ENCODE results near the gene SURF4. TPM values are rescaled to one million over a fixed set of nuclear protein-coding genes. Genes with fewer than 3 reads are reported as not detected.

Gene SURF4
- polyA plus RNA-seq, 2 of the 4 experiments (the other 2 are of a cell fraction), result 159 to 169 TPM

DNA sequence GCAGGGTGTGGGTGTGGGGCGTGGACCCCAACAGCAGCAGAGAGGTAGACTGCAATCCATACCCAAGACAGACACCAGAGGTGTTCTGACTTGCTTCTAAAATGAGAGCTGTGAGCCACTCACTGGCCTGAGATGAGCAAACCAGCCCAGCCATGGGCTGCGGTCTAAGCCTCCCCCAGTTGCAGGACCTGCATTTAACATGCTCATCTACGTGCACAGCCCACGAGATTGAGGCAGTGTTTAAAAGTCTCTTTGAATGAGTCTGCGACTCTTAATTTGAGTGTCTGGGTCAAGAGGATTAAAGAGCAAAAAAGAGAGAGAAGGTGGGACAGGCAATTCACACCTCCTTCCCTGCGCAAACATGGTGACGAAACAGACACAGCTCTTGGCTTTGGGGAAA is 5.9 kb downstream of the SURF4 start:
- ChIA-PET POLR2A (no interaction called here), CTCF (interaction anchor here (5.6 kb wide), 1 partner anchor 10 kb away, joined by 27 read pairs; no protein-coding TSS in a partner anchor)
- no peak overlapping the region for H3K4me2 ChIP-seq
- DNase-seq (ENCODE audit: low read depth in 1 of 2, low spot score in 1 of 2), result no peak
- H3K4me1 ChIP-seq, result peaks cover 17% of the 10 kb centered on the region; the same call in 1 of the 3 replicates
- H3K9me3 ChIP-seq, result no peaks in the 10 kb centered on the region
- ATAC-seq, result no peak
- no peak overlapping the region for H3K4me3 ChIP-seq
- H3K27ac ChIP-seq, result no peak overlapping the region
- 89% methylated on average over 7 of the region's 7 CpGs for WGBS (ENCODE audit: missing lambda C conversion rate)
- no peak for FAIRE-seq
- TF ChIP-seq SREBF2 (IDR thresholded peaks at IDR 0.05), result no peak
- no peak for TF ChIP-seq HDAC2 (IDR thresholded peaks at IDR 0.05)
- no peak for TF ChIP-seq GATA3 (IDR thresholded peaks at IDR 0.05; ENCODE audit: borderline replicate concordance)
- no peak for TF ChIP-seq EHMT2 (IDR thresholded peaks at IDR 0.05; ENCODE audit: low read depth)
- no peak for TF ChIP-seq HEYL (CRISPR knock-in tag; IDR thresholded peaks at IDR 0.05)

DNA sequence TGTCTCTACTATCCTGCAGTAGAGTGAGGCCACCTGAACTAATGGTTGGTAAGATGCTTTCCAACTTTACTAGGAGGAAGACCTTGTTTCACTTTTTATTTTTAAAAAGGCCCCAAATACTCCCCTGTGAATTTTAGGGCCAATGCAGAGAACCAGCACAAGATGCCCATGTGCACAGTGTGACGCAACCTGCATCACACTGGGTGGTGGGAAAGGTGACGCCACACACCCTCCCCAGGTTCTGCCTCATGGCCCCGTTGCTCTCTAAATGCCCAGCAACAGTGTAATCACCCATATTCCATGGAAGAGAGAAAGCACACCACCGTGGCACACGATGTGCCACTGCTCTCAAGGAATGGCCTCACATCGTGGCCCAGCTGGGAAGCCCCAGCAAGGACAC is 6.4 kb downstream of the SURF4 start:
- 91% methylated on average over 6 of the region's 6 CpGs for WGBS (ENCODE audit: missing lambda C conversion rate)
- Histone ChIP-seq H3K27ac (no peak overlapping the region), H3K4me2 (no peak overlapping the region), H3K4me3 (no peak overlapping the region), H3K4me1 (peaks cover 17% of the 10 kb centered on the region; the same call in 1 of the 3 replicates), H3K9me3 (no peaks in the 10 kb centered on the region)
- ChIA-PET CTCF (interaction anchor here (5.6 kb wide), 1 partner anchor 10 kb away, joined by 27 read pairs; no protein-coding TSS in a partner anchor), POLR2A (no interaction called here)
- TF ChIP-seq CBX8 (IDR thresholded peaks at IDR 0.05), result no peak
- TF ChIP-seq MAFK (IDR thresholded peaks at IDR 0.05; ENCODE audit: partially characterized antibody), result no peak
- TF ChIP-seq EP300 (IDR thresholded peaks at IDR 0.05), result no peak
- no peak for TF ChIP-seq SMC3 (IDR thresholded peaks at IDR 0.05)
- no peak for TF ChIP-seq TFCP2L1 (CRISPR knock-in tag; IDR thresholded peaks at IDR 0.05)
- no peak for TF ChIP-seq CBX2 (IDR thresholded peaks at IDR 0.05; ENCODE audit: borderline replicate concordance, low read depth)
- TF ChIP-seq, protein P1, sequence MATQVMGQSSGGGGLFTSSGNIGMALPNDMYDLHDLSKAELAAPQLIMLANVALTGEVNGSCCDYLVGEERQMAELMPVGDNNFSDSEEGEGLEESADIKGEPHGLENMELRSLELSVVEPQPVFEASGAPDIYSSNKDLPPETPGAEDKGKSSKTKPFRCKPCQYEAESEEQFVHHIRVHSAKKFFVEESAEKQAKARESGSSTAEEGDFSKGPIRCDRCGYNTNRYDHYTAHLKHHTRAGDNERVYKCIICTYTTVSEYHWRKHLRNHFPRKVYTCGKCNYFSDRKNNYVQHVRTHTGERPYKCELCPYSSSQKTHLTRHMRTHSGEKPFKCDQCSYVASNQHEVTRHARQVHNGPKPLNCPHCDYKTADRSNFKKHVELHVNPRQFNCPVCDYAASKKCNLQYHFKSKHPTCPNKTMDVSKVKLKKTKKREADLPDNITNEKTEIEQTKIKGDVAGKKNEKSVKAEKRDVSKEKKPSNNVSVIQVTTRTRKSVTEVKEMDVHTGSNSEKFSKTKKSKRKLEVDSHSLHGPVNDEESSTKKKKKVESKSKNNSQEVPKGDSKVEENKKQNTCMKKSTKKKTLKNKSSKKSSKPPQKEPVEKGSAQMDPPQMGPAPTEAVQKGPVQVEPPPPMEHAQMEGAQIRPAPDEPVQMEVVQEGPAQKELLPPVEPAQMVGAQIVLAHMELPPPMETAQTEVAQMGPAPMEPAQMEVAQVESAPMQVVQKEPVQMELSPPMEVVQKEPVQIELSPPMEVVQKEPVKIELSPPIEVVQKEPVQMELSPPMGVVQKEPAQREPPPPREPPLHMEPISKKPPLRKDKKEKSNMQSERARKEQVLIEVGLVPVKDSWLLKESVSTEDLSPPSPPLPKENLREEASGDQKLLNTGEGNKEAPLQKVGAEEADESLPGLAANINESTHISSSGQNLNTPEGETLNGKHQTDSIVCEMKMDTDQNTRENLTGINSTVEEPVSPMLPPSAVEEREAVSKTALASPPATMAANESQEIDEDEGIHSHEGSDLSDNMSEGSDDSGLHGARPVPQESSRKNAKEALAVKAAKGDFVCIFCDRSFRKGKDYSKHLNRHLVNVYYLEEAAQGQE (IDR thresholded peaks at IDR 0.05), result no peak
- TF ChIP-seq FOXS1 (CRISPR knock-in tag; IDR thresholded peaks at IDR 0.05), result no peak
- TF ChIP-seq HOXA7 (CRISPR knock-in tag; IDR thresholded peaks at IDR 0.05), result no peak
- TF ChIP-seq MAZ (IDR thresholded peaks at IDR 0.05; ENCODE audit: borderline replicate concordance, low read depth, low read length), result no peak
- no peak for TF ChIP-seq TP53 (CRISPR knock-in tag; IDR thresholded peaks at IDR 0.05)
- TF ChIP-seq, protein P2, sequence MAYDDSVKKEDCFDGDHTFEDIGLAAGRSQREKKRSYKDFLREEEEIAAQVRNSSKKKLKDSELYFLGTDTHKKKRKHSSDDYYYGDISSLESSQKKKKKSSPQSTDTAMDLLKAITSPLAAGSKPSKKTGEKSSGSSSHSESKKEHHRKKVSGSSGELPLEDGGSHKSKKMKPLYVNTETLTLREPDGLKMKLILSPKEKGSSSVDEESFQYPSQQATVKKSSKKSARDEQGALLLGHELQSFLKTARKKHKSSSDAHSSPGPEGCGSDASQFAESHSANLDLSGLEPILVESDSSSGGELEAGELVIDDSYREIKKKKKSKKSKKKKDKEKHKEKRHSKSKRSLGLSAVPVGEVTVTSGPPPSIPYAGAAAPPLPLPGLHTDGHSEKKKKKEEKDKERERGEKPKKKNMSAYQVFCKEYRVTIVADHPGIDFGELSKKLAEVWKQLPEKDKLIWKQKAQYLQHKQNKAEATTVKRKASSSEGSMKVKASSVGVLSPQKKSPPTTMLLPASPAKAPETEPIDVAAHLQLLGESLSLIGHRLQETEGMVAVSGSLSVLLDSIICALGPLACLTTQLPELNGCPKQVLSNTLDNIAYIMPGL (CRISPR knock-in tag; IDR thresholded peaks at IDR 0.05; ENCODE audit: borderline replicate concordance), result no peak
- FAIRE-seq (no peak), ATAC-seq (no peak), DNase-seq (ENCODE audit: low read depth in 1 of 2, low spot score in 1 of 2) (no peak)

DNA sequence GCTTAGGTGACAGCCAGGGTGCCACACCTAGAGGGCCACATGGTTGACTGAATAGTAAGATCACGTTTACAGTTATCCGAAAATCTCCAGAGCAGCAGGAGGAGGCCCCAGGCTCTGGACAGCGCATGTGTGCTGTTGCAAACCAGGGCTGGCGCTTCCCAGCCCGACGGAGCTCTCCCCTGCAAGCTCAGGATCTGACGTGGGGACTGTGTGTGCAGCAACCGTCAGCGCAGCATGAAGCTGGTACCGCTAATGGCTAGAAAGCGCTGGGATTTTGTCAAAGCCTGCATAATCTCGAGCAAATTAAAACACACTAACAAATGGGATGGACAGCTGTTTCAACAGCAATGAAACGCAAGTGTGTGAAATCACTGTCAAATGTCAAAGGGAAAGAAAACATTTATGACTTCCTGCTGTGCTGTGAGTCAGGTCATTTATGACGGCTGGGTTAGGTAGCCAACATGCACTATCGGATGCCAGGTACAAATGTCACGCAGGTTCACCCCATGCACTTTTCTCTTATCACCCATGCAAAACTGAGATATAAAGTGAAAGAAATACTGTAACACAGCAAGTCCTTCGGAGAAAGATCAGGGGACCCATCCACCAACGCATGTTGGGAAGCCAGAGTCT is 7.5 kb downstream of the SURF4 start:
- Histone ChIP-seq H3K4me3 (no peak overlapping the region), H3K9me3 (no peaks in the 10 kb centered on the region), H3K27ac (no peak overlapping the region), H3K4me1 (peaks cover 10% of the 10 kb centered on the region; the same call in 1 of the 3 replicates), H3K4me2 (no peak overlapping the region)
- 94% methylated on average over 18 of the region's 18 CpGs for whole genome bisulfite sequencing (ENCODE audit: missing lambda C conversion rate)
- DNase-seq (ENCODE audit: low read depth in 1 of 2, low spot score in 1 of 2), result no peak
- ChIA-PET CTCF (interaction anchor here (0.6 to 5.6 kb wide), 4 partner anchors 9 to 27 kb away, joined by 3 to 27 read pairs (median 10); no protein-coding TSS in a partner anchor), POLR2A (no interaction called here)
- no peak for FAIRE-seq
- no peak for ATAC-seq
- TF ChIP-seq EHMT2 (IDR thresholded peaks at IDR 0.05; ENCODE audit: low read depth) (no peak), NFE2L2 (conservative IDR thresholded peaks at IDR 0.05; ENCODE audit: low read length) (no peak), TFCP2L1 (CRISPR knock-in tag; IDR thresholded peaks at IDR 0.05) (no peak), NR3C1 (IDR thresholded peaks at IDR 0.05) (no peak), RARB (CRISPR knock-in tag; IDR thresholded peaks at IDR 0.05) (no peak), KDM1A (IDR thresholded peaks at IDR 0.05; ENCODE audit: low read depth) (no peak), FOSB (CRISPR knock-in tag; IDR thresholded peaks at IDR 0.05) (no peak), POLR2AphosphoS2 (conservative IDR thresholded peaks at IDR 0.05; ENCODE audit: low read length) (no peak), EHF (CRISPR knock-in tag; IDR thresholded peaks at IDR 0.05) (no peak), HOXB13 (CRISPR knock-in tag; IDR thresholded peaks at IDR 0.05; ENCODE audit: low read depth) (no peak)
- TF ChIP-seq, protein P3, sequence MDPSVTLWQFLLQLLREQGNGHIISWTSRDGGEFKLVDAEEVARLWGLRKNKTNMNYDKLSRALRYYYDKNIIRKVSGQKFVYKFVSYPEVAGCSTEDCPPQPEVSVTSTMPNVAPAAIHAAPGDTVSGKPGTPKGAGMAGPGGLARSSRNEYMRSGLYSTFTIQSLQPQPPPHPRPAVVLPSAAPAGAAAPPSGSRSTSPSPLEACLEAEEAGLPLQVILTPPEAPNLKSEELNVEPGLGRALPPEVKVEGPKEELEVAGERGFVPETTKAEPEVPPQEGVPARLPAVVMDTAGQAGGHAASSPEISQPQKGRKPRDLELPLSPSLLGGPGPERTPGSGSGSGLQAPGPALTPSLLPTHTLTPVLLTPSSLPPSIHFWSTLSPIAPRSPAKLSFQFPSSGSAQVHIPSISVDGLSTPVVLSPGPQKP (IDR thresholded peaks at IDR 0.05; ENCODE audit: low read depth, low read length), result no peak
- TF ChIP-seq, protein P4, sequence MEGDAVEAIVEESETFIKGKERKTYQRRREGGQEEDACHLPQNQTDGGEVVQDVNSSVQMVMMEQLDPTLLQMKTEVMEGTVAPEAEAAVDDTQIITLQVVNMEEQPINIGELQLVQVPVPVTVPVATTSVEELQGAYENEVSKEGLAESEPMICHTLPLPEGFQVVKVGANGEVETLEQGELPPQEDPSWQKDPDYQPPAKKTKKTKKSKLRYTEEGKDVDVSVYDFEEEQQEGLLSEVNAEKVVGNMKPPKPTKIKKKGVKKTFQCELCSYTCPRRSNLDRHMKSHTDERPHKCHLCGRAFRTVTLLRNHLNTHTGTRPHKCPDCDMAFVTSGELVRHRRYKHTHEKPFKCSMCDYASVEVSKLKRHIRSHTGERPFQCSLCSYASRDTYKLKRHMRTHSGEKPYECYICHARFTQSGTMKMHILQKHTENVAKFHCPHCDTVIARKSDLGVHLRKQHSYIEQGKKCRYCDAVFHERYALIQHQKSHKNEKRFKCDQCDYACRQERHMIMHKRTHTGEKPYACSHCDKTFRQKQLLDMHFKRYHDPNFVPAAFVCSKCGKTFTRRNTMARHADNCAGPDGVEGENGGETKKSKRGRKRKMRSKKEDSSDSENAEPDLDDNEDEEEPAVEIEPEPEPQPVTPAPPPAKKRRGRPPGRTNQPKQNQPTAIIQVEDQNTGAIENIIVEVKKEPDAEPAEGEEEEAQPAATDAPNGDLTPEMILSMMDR (IDR thresholded peaks at IDR 0.05), result no peak
